ENCODE results near the gene PTGDR2. TPM values are rescaled to one million over a fixed set of nuclear protein-coding genes. Genes with fewer than 3 reads are reported as not detected.

The PTGDR2 gene
- total and polyA plus RNA-seq, 2 donors (not counting 1 experiment from before 2014, with no cell fraction given): 0.33 to 2.4 TPM

DNA sequence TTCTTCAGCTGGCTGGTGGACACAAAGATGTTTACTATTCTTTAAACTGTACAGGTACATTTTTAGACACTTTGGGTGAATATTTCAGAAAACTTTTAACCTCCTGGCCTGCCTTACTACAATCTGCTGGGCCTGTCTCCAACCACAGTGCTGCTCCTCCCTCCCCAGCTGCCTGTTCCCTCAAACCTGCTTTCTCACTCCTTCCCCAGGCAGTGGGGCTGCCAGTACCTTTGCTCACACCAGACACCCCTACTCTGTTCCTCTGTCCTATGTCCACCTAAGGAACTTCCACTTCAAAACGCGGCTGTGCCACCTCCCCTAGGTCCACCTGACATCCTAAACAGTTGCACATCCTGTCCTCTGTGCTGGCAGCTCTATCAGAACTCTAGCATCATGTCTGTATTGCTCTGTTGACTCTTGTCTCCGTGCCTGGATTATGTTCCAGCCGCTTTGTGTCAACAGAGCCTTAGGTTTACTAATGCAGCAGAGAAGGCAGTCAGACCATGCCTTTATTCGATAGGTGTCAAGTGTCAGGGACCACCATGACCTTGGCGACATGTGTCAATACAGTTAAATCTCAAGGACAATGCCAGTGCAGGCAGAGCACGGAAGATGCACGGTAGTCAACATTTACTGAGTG lies 25.0 kb upstream of the PTGDR2 start:
- Histone ChIP-seq H4K20me1 (ENCODE audit: control insufficient read depth, extremely low read depth, insufficient read depth, low read length) (no peaks in the 10 kb centered on the region), H3K27me3 (ENCODE audit: control insufficient read depth, insufficient read depth, low read length) (no peaks in the 10 kb centered on the region), H3K27ac (ENCODE audit: insufficient read depth, low read length) (no peak overlapping the region), H3K9ac (ENCODE audit: insufficient read depth, low read length) (no peak overlapping the region), H3K4me1 (ENCODE audit: control insufficient read depth, extremely low read depth, insufficient read depth, low read length) (no peaks in the 10 kb centered on the region), H3K9me3 (ENCODE audit: control insufficient read depth, insufficient read depth, low read depth, low read length) (no peaks in the 10 kb centered on the region), H2AFZ (ENCODE audit: low read length) (no peak overlapping the region), H3K4me3 (replicated peaks in 1 of 4; ENCODE audit: control extremely low read depth in 1 of 4, insufficient read depth in 1 of 4, low read depth in 3 of 4, low read length in 4 of 4) (no peak overlapping the region), H3K36me3 (ENCODE audit: control insufficient read depth, insufficient read depth, low read length) (no peaks in the 10 kb centered on the region), H3K4me2 (ENCODE audit: extremely low read depth, insufficient read depth, low read length) (no peak overlapping the region), H3K79me2 (ENCODE audit: control insufficient read depth, insufficient read depth, low read length) (no peaks in the 10 kb centered on the region)
- no peak for TF ChIP-seq EZH2 (IDR thresholded peaks at IDR 0.05; ENCODE audit: low read length, missing control alignments)
- no peak for TF ChIP-seq CTCF (conservative IDR thresholded peaks at IDR 0.05 in 1 of 2, IDR thresholded peaks at IDR 0.05 in 1 of 2; ENCODE audit: low read depth in 1 of 2, low read length in 2 of 2)
- DNase-seq (ENCODE audit: low read depth in 2 of 2): no peak

DNA sequence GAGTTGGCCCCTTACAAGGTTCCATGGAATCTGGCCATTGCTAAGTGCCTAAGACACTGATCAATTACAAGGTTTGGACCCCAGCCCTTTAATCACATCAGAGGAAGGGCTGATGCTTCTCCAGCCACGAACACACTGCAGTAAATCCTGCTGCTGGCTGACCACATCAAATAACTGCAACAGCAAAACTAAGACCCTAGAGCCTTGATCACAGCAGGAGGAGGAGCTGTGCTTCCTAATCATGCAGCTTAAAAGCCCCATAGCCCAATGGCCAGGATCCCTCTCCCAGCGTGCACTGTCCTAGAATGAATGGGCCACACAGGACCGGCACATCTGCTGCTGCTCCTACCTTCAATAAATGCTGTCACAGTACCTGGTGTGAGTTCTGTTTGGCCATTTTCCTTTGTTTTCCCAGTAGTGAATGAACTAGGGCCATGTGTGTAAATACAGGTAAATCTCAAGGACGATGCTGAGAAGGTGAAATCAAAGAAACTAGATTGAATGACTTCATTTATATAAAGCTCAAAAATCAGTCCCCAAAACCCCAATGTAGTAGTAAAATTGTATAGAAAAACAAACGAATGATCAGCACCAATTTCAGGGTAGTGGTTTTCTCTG lies 24.3 kb upstream of the PTGDR2 start:
- Histone ChIP-seq H4K20me1 (ENCODE audit: control insufficient read depth, extremely low read depth, insufficient read depth, low read length) (no peaks in the 10 kb centered on the region), H3K9me3 (ENCODE audit: control insufficient read depth, insufficient read depth, low read depth, low read length) (no peaks in the 10 kb centered on the region), H2AFZ (ENCODE audit: low read length) (no peak overlapping the region), H3K4me2 (ENCODE audit: extremely low read depth, insufficient read depth, low read length) (no peak overlapping the region), H3K4me3 (replicated peaks in 1 of 4; ENCODE audit: control extremely low read depth in 1 of 4, insufficient read depth in 1 of 4, low read depth in 3 of 4, low read length in 4 of 4) (no peak overlapping the region), H3K4me1 (ENCODE audit: control insufficient read depth, extremely low read depth, insufficient read depth, low read length) (no peaks in the 10 kb centered on the region), H3K9ac (ENCODE audit: insufficient read depth, low read length) (no peak overlapping the region), H3K27me3 (ENCODE audit: control insufficient read depth, insufficient read depth, low read length) (no peaks in the 10 kb centered on the region), H3K36me3 (ENCODE audit: control insufficient read depth, insufficient read depth, low read length) (no peaks in the 10 kb centered on the region), H3K79me2 (ENCODE audit: control insufficient read depth, insufficient read depth, low read length) (no peaks in the 10 kb centered on the region), H3K27ac (ENCODE audit: insufficient read depth, low read length) (no peak overlapping the region)
- TF ChIP-seq EZH2 (IDR thresholded peaks at IDR 0.05; ENCODE audit: low read length, missing control alignments) (no peak), CTCF (conservative IDR thresholded peaks at IDR 0.05 in 1 of 2, IDR thresholded peaks at IDR 0.05 in 1 of 2; ENCODE audit: low read depth in 1 of 2, low read length in 2 of 2) (no peak)
- DNase-seq (ENCODE audit: low read depth in 2 of 2): no peak

DNA sequence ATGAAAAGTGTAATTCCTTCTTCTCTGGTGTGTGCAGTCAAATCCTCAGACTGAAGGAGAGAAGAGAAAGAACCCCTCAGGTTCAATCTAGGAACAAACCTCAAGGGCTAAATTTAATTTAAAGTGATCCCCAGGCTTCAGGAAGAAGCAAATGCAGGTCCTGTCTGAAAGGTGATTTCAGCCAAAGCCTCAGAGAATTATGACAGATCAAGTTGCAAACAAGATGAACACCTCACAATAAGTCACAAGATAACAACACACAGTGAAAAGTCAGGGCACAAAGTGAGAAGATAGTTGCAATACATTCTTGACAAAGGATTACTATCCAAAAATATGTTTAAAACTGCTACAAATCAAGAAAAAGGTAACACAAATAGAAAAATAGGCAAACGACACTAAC lies 23.4 kb upstream of the PTGDR2 start:
- Histone ChIP-seq H3K27me3 (ENCODE audit: control insufficient read depth, insufficient read depth, low read length) (no peaks in the 10 kb centered on the region), H2AFZ (ENCODE audit: low read length) (no peak overlapping the region), H3K36me3 (ENCODE audit: control insufficient read depth, insufficient read depth, low read length) (no peaks in the 10 kb centered on the region), H4K20me1 (ENCODE audit: control insufficient read depth, extremely low read depth, insufficient read depth, low read length) (no peaks in the 10 kb centered on the region), H3K4me2 (ENCODE audit: extremely low read depth, insufficient read depth, low read length) (no peak overlapping the region), H3K79me2 (ENCODE audit: control insufficient read depth, insufficient read depth, low read length) (no peaks in the 10 kb centered on the region), H3K9ac (ENCODE audit: insufficient read depth, low read length) (no peak overlapping the region), H3K4me1 (ENCODE audit: control insufficient read depth, extremely low read depth, insufficient read depth, low read length) (no peaks in the 10 kb centered on the region), H3K27ac (ENCODE audit: insufficient read depth, low read length) (no peak overlapping the region), H3K4me3 (replicated peaks in 1 of 4; ENCODE audit: control extremely low read depth in 1 of 4, insufficient read depth in 1 of 4, low read depth in 3 of 4, low read length in 4 of 4) (no peak overlapping the region), H3K9me3 (ENCODE audit: control insufficient read depth, insufficient read depth, low read depth, low read length) (no peaks in the 10 kb centered on the region)
- no peak for DNase-seq (ENCODE audit: low read depth in 2 of 2)
- TF ChIP-seq CTCF (conservative IDR thresholded peaks at IDR 0.05 in 1 of 2, IDR thresholded peaks at IDR 0.05 in 1 of 2; ENCODE audit: low read depth in 1 of 2, low read length in 2 of 2) (no peak), EZH2 (IDR thresholded peaks at IDR 0.05; ENCODE audit: low read length, missing control alignments) (no peak)

Data from fibroblast of lung (primary cell).